Nephron progenitor cell (in vitro differentiated cells): ENCODE data around the gene ABHD12.

Experiments used
- DNase-seq: peaks from one replicate; pipeline ENCODE4 v3.0.0; 2021
- H3K27ac Mint-ChIP-seq: 2 replicates; pipeline ENCODE4 v1.8.0; 2021; ENCODE audit warnings: mild to moderate bottlenecking, moderate library complexity, mixed read lengths
- H3K27me3 Mint-ChIP-seq: 2 replicates; pipeline ENCODE4 v1.8.0; 2021; ENCODE audit warnings: mild to moderate bottlenecking, low read depth, mixed read lengths; ENCODE audit not compliant: poor library complexity
- H3K36me3 Mint-ChIP-seq: 2 replicates; pipeline ENCODE4 v1.8.0; 2021; ENCODE audit warnings: low read depth, mixed read lengths
- H3K4me1 Mint-ChIP-seq: 2 replicates; pipeline ENCODE4 v1.8.0; 2021; ENCODE audit warnings: mixed read lengths
- H3K4me3 Mint-ChIP-seq: 2 replicates; pipeline ENCODE4 v1.8.0; 2021; ENCODE audit warnings: mild to moderate bottlenecking, moderate library complexity, mixed read lengths
- H3K9me3 Mint-ChIP-seq: 2 replicates; pipeline ENCODE4 v1.8.0; 2021; ENCODE audit warnings: mild to moderate bottlenecking, moderate library complexity, mixed read lengths
- TF ChIP-seq, protein P1 (sequence below): fragments of 200-600 bp; sonication (generic); IDR thresholded peaks from 2 replicates; pipeline ENCODE4 v1.5.0; 2021; ENCODE audit warnings: antibody characterized with exemption

The ABHD12 gene

GRCh38 chr20:25351024-25351360, 39.6 kb downstream of the ABHD12 start:
- Mint-ChIP-seq H3K4me1 (peaks cover 24% of the 10 kb centered on the region), H3K36me3 (peaks cover 41% of the 10 kb centered on the region), H3K4me3 (no peak overlapping the region)

DNA sequence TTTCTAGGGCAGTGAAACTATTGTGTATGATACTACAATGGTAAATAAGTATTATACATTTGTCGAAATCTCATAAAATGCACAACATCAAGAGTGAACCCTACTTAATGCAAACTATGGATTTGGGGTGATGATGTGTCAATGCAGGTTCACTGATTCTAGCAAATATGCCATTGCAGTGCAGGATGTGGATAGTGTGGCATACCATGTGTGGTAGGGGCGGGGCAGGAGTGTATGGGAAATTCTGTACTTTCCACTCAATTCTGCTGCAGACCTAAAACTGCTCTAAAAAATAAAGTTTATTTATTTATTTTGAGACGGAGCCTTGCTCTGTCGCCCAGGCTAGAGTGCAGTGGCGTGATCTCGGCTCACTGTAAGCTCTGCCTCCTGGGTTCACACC, 44.3 kb downstream of the ABHD12 start:
- Mint-ChIP-seq H3K27me3 (no peaks in the 10 kb centered on the region), H3K36me3 (peaks cover 79% of the 10 kb centered on the region), H3K4me3 (no peak overlapping the region), H3K27ac (no peak overlapping the region), H3K4me1 (no peaks in the 10 kb centered on the region), H3K9me3 (peaks cover 49% of the 10 kb centered on the region)
- DNase-seq, result no peak
- TF ChIP-seq, protein P1, sequence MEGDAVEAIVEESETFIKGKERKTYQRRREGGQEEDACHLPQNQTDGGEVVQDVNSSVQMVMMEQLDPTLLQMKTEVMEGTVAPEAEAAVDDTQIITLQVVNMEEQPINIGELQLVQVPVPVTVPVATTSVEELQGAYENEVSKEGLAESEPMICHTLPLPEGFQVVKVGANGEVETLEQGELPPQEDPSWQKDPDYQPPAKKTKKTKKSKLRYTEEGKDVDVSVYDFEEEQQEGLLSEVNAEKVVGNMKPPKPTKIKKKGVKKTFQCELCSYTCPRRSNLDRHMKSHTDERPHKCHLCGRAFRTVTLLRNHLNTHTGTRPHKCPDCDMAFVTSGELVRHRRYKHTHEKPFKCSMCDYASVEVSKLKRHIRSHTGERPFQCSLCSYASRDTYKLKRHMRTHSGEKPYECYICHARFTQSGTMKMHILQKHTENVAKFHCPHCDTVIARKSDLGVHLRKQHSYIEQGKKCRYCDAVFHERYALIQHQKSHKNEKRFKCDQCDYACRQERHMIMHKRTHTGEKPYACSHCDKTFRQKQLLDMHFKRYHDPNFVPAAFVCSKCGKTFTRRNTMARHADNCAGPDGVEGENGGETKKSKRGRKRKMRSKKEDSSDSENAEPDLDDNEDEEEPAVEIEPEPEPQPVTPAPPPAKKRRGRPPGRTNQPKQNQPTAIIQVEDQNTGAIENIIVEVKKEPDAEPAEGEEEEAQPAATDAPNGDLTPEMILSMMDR, result no peak

More at GRCh38 chr20:25351024-25351360, 39.6 kb downstream of the ABHD12 start:
- H3K9me3 Mint-ChIP-seq, result peaks cover 31% of the 10 kb centered on the region
- TF ChIP-seq, protein P1, result no peak
- no peaks in the 10 kb centered on the region for H3K27me3 Mint-ChIP-seq
- no peak for DNase-seq
- H3K27ac Mint-ChIP-seq, result no peak overlapping the region

DNA sequence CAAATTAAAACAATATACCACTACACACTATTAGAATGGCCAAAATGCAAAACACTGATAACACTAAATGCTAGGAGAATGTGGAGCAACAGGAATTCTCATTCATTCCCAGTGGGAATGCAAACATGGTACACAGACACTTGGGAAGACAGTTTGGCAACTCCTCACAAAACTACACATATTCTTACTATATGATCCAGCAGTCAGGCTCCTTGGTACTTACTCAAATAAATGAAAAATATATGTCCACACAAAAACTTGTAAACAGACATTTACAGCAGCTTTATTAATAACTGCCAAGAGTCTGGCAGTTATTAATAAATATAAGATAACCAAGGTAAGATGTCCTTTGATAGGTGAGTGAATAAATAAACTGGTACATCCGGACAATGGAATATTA, 44.9 kb downstream of the ABHD12 start:
- Mint-ChIP-seq H3K4me3 (no peak overlapping the region), H3K27me3 (no peaks in the 10 kb centered on the region), H3K27ac (no peak overlapping the region), H3K4me1 (peaks cover under 1% of the 10 kb centered on the region), H3K36me3 (peaks cover 73% of the 10 kb centered on the region), H3K9me3 (peaks cover 44% of the 10 kb centered on the region)
- TF ChIP-seq, protein P1, result no peak
- no peak for DNase-seq

- H3K4me1 Mint-ChIP-seq, result peaks cover 10% of the 10 kb centered on the region
Measured at GRCh38 chr20:25344634-25345033, 46.0 kb downstream of the ABHD12 start.

GRCh38 chr20:25341716-25342680, 48.6 kb downstream of the ABHD12 start:
- TF ChIP-seq, protein P1, result no peak
- Mint-ChIP-seq H3K4me1 (peaks cover 25% of the 10 kb centered on the region), H3K27ac (no peak overlapping the region), H3K36me3 (peaks cover 58% of the 10 kb centered on the region), H3K4me3 (no peak overlapping the region), H3K9me3 (peaks cover 17% of the 10 kb centered on the region), H3K27me3 (no peaks in the 10 kb centered on the region)
- no peak for DNase-seq

More at GRCh38 chr20:25344634-25345033, 46.0 kb downstream of the ABHD12 start:
- peaks cover 34% of the 10 kb centered on the region for H3K9me3 Mint-ChIP-seq
- no peak overlapping the region for H3K4me3 Mint-ChIP-seq
- H3K36me3 Mint-ChIP-seq, result peaks cover 62% of the 10 kb centered on the region
- no peak overlapping the region for H3K27ac Mint-ChIP-seq
- no peak for DNase-seq
- H3K27me3 Mint-ChIP-seq, result no peaks in the 10 kb centered on the region
- TF ChIP-seq, protein P1, result no peak
